WERI-Rb-1 (cell line): ENCODE measurements around the gene ABCC11.

Experiments used
- DNase-seq: peaks from one replicate; pipeline ENCODE4 v3.0.0-alpha.2; 2020
- H3K27ac ChIP-seq: fragments of 250-450 bp; sonication (Bioruptor Pico); 2 replicates; pipeline ENCODE4 v1.5.1; 2020; ENCODE audit warnings: mild to moderate bottlenecking, moderate library complexity
- H3K27me3 ChIP-seq: fragments of 250-450 bp; sonication (Bioruptor Pico); 2 replicates; pipeline ENCODE4 v1.5.1; 2021; ENCODE audit warnings: mild to moderate bottlenecking, low read depth, moderate library complexity; ENCODE audit not compliant: insufficient read depth, severe bottlenecking
- H3K36me3 ChIP-seq: fragments of 250-450 bp; sonication (Bioruptor Pico); 2 replicates; pipeline ENCODE4 v1.5.1; 2020; ENCODE audit warnings: mild to moderate bottlenecking, moderate library complexity
- H3K4me3 ChIP-seq: 2 replicates; pipeline ENCODE4 v1.5.1; 2011; ENCODE audit warnings: low read depth, mild to moderate bottlenecking, control low read depth, low read length
- H3K9me3 ChIP-seq: fragments of 250-450 bp; sonication (Bioruptor Pico); 2 replicates; pipeline ENCODE4 v1.5.1; 2021; ENCODE audit warnings: mild to moderate bottlenecking, moderate library complexity; ENCODE audit not compliant: severe bottlenecking
- CTCF ChIP-seq: IDR thresholded peaks from 2 replicates; pipeline ENCODE4 v1.5.1; 2011; ENCODE audit warnings: low read depth, mild to moderate bottlenecking, control low read depth, inconsistent platforms, low read length

ABCC11 gene

GRCh38 chr16:48247311-48247710 lies at the start of gene ABCC11:
ABCC11 (minus strand) TSS chr16:48247539; CDS start chr16:48231921, 15,618 bp downstream.
- peaks cover 4% of the 10 kb centered on the region for H3K36me3 ChIP-seq
- H3K27me3 ChIP-seq, result no peaks in the 10 kb centered on the region
- no peak within 1 kb of the TSS for H3K4me3 ChIP-seq
- no peaks in the 10 kb centered on the region for H3K9me3 ChIP-seq
- no peak for TF ChIP-seq CTCF
- DNase-seq, result no peak
- H3K27ac ChIP-seq, result no peak within 1 kb of the TSS

GRCh38 chr16:48295488-48296281 lies 48.3 kb upstream of the ABCC11 start:
- H3K27me3 ChIP-seq, result no peaks in the 10 kb centered on the region
- H3K9me3 ChIP-seq, result no peaks in the 10 kb centered on the region
- H3K36me3 ChIP-seq, result peaks cover 28% of the 10 kb centered on the region
- no peak overlapping the region for H3K27ac ChIP-seq
- TF ChIP-seq CTCF, result no peak
- DNase-seq, result no peak
- H3K4me3 ChIP-seq, result no peak overlapping the region

GRCh38 chr16:48294724-48295123 lies 47.4 kb upstream of the ABCC11 start:
- Histone ChIP-seq H3K27me3 (no peaks in the 10 kb centered on the region), H3K4me3 (no peak overlapping the region), H3K27ac (no peak overlapping the region), H3K36me3 (peaks cover 24% of the 10 kb centered on the region), H3K9me3 (no peaks in the 10 kb centered on the region)
- TF ChIP-seq CTCF, result no peak
- DNase-seq, result no peak

GRCh38 chr16:48292452-48292851 lies 45.1 kb upstream of the ABCC11 start:
- no peak for TF ChIP-seq CTCF
- Histone ChIP-seq H3K9me3 (no peaks in the 10 kb centered on the region), H3K27ac (no peak overlapping the region), H3K36me3 (peaks cover 28% of the 10 kb centered on the region), H3K27me3 (no peaks in the 10 kb centered on the region), H3K4me3 (no peak overlapping the region)
- DNase-seq, result no peak

- no peaks in the 10 kb centered on the region for H3K27me3 ChIP-seq
- peaks cover 4% of the 10 kb centered on the region for H3K9me3 ChIP-seq
- H3K4me3 ChIP-seq, result no peak overlapping the region
- no peak overlapping the region for H3K27ac ChIP-seq
- H3K36me3 ChIP-seq, result peaks cover 28% of the 10 kb centered on the region
- no peak for TF ChIP-seq CTCF
- DNase-seq, result no peak
Observed at GRCh38 chr16:48291754-48292153, 44.4 kb upstream of the ABCC11 start.

- no peak overlapping the region for H3K27ac ChIP-seq
- no peak for DNase-seq
- peaks cover 4% of the 10 kb centered on the region for H3K9me3 ChIP-seq
- no peak overlapping the region for H3K4me3 ChIP-seq
- H3K36me3 ChIP-seq, result peaks cover 31% of the 10 kb centered on the region
- TF ChIP-seq CTCF, result no peak
- H3K27me3 ChIP-seq, result no peaks in the 10 kb centered on the region
Observed at GRCh38 chr16:48291303-48291702, 44.0 kb upstream of the ABCC11 start.
